MCF 10A (cell line): ENCODE data around the gene OTUD1. TPM values are rescaled to one million over a fixed set of nuclear protein-coding genes. Genes with fewer than 3 reads are reported as not detected.

Source experiments
- BruUV-seq: library from RNA; stranded (reverse); fragments of 400-500 nt; replicated peaks from 2 replicates; lab custom pipeline; 2021; lab: Mats Ljungman, UMichigan
- CTCF ChIA-PET: fragments of 300-600 bp; sonication (Branson Sonifier 250); formaldehyde crosslinking; extraction: SDS; loops from one replicate; lab custom pipeline; 2021; ENCODE audit warnings: antibody characterized with exemption, inconsistent platforms; lab: Yijun Ruan, JAX
- POLR2A ChIA-PET: fragments of 300-600, 350-650 bp; sonication (Branson Sonifier 250); formaldehyde crosslinking; extraction: SDS; loops from one replicate; lab custom pipeline; 2020; ENCODE audit warnings: antibody characterized with exemption, inconsistent platforms; lab: Yijun Ruan, JAX
- DNase-seq: peaks from one replicate; pipeline ENCODE4 v3.0.0-alpha.2; 2018; ENCODE audit not compliant: unreplicated experiment
- H3K27ac Mint-ChIP-seq: one replicate; pipeline ENCODE4 v1.8.0; 2022; ENCODE audit warnings: mild to moderate bottlenecking, low read depth, mixed read lengths; ENCODE audit not compliant: unreplicated experiment
- H3K27me3 Mint-ChIP-seq: one replicate; pipeline ENCODE4 v1.8.0; 2022; ENCODE audit warnings: mixed read lengths; ENCODE audit not compliant: insufficient read depth, unreplicated experiment
- H3K36me3 Mint-ChIP-seq: one replicate; pipeline ENCODE4 v1.8.0; 2022; ENCODE audit warnings: mild to moderate bottlenecking, moderate library complexity, mixed read lengths; ENCODE audit not compliant: insufficient read depth, unreplicated experiment
- H3K4me1 Mint-ChIP-seq: one replicate; pipeline ENCODE4 v1.8.0; 2022; ENCODE audit warnings: mixed read lengths; ENCODE audit not compliant: insufficient read depth, unreplicated experiment
- H3K4me3 Mint-ChIP-seq: one replicate; pipeline ENCODE4 v1.8.0; 2022; ENCODE audit warnings: mild to moderate bottlenecking, moderate library complexity, mixed read lengths; ENCODE audit not compliant: unreplicated experiment
- H3K9me3 Mint-ChIP-seq: one replicate; pipeline ENCODE4 v1.8.0; 2022; ENCODE audit warnings: mixed read lengths; ENCODE audit not compliant: unreplicated experiment
- intact Hi-C: fragments of 100-400 bp; cut with micrococcal nuclease; formaldehyde crosslinking; loops from 2 replicates; pipeline ENCODE4 v1.14.1; 2022
- total RNA-seq: library from RNA; stranded (reverse); gene quantifications from 2 replicates; pipeline ENCODE4 v1.2.3, GENCODE V29; 2022
- TF ChIP-seq, protein P1 (sequence below): fragments of 200-600 bp; IDR thresholded peaks from one replicate; pipeline ENCODE4 v1.8.0; 2022; ENCODE audit warnings: antibody characterized with exemption, mild to moderate bottlenecking; ENCODE audit not compliant: unreplicated experiment

The OTUD1 gene
- total RNA-seq, 1 experiment from 2014 or later, result 14.9 TPM

DNA sequence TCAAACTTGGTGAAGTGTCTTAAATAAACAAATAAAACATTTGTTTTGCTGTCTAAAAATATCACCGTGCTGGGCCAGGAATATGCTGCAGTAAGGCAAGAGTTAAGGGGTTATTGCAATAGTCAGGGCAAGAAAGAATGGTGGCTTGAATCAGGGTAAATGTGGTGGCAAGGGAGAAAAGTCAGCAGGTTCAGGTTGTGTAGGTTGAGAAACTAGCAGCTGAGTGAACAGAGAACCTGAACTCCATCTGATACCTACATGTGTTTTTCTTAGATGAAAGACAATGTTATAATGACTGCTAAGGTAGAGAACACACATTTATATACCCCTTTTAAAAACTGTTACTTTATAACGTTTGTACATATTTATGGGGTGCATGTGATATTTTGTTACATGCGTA is 28.7 kb downstream of the OTUD1 start:
- ChIA-PET POLR2A (no interaction called here), CTCF (no interaction called here)
- no TSS peak for BruUV-seq
- no peaks in the 10 kb centered on the region for H3K4me1 Mint-ChIP-seq
- TF ChIP-seq, protein P1, sequence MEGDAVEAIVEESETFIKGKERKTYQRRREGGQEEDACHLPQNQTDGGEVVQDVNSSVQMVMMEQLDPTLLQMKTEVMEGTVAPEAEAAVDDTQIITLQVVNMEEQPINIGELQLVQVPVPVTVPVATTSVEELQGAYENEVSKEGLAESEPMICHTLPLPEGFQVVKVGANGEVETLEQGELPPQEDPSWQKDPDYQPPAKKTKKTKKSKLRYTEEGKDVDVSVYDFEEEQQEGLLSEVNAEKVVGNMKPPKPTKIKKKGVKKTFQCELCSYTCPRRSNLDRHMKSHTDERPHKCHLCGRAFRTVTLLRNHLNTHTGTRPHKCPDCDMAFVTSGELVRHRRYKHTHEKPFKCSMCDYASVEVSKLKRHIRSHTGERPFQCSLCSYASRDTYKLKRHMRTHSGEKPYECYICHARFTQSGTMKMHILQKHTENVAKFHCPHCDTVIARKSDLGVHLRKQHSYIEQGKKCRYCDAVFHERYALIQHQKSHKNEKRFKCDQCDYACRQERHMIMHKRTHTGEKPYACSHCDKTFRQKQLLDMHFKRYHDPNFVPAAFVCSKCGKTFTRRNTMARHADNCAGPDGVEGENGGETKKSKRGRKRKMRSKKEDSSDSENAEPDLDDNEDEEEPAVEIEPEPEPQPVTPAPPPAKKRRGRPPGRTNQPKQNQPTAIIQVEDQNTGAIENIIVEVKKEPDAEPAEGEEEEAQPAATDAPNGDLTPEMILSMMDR, result no peak
- intact Hi-C loops, result no loop called here
- no peaks in the 10 kb centered on the region for H3K36me3 Mint-ChIP-seq
- H3K9me3 Mint-ChIP-seq, result no peaks in the 10 kb centered on the region
- H3K27ac Mint-ChIP-seq, result no peak overlapping the region
- DNase-seq, result no peak
- no peak overlapping the region for H3K4me3 Mint-ChIP-seq
- peaks cover 13% of the 10 kb centered on the region for H3K27me3 Mint-ChIP-seq

DNA sequence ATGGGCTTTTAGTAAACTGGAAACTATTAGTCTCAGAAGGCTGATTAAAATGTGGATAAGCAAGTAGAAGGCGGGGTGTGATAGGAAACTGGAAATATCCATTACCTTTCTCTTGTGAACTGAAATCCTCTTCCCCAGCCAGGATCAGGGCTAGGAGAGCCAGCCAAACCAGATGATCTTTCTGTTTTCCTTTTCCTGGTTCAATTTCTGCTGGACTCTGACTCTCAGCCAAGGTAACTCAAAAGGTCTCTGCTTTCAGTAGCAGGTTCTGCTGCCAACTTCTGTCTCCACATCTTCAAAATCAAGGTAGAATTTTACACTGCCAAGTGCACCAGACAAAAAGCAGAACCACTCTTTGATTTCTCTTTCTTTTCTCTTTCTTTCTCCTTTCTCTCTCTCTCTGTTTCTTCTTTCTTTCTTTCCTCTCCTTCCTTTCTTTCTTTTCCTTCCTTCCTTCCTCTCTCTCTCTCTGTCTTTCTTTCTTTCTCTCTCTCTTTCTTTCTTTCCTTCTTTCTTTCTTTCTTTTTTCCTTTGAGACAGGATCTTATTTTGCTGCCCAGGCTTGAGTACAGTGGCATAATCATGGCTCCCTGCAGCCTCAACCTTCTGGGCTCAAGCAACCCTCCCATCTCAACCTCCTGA is 30.8 kb downstream of the OTUD1 start:
- POLR2A ChIA-PET, result no interaction called here
- TF ChIP-seq, protein P1, result no peak
- CTCF ChIA-PET, result interaction anchor here (0.6 to 0.7 kb wide), 2 partner anchors 15 to 728 kb away, joined by 4 to 5 read pairs; no protein-coding TSS in a partner anchor
- H3K4me1 Mint-ChIP-seq, result no peaks in the 10 kb centered on the region
- no TSS peak for BruUV-seq
- no peak for DNase-seq
- no peak overlapping the region for H3K4me3 Mint-ChIP-seq
- no peaks in the 10 kb centered on the region for H3K9me3 Mint-ChIP-seq
- H3K36me3 Mint-ChIP-seq, result no peaks in the 10 kb centered on the region
- intact Hi-C loops, result no loop called here
- H3K27me3 Mint-ChIP-seq, result peaks cover 13% of the 10 kb centered on the region
- H3K27ac Mint-ChIP-seq, result no peak overlapping the region

DNA sequence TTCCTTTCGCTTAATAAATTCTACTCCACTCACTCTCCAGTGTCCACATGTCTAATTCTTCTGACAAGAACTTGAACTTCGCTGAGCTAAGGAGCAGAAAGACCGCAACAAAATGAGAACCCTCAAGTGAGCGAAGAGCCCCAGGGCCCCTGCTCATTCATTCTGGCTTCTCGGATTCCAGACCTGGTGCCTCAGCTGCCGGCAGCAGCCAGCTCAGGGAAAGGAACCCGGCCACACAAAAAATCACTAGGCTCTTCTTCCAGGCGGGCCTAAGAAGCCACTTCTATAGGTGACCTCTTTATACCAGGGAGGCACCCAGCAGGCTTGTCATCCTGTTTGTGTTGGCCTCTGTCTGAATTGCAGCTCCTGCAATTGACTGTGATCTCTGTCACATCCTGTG is 33.3 kb downstream of the OTUD1 start:
- TF ChIP-seq, protein P1, result no peak
- intact Hi-C loops, result no loop called here
- H3K9me3 Mint-ChIP-seq, result no peaks in the 10 kb centered on the region
- H3K4me3 Mint-ChIP-seq, result no peak overlapping the region
- POLR2A ChIA-PET, result no interaction called here
- CTCF ChIA-PET, result no interaction called here
- H3K27ac Mint-ChIP-seq, result no peak overlapping the region
- peaks cover 13% of the 10 kb centered on the region for H3K27me3 Mint-ChIP-seq
- no peaks in the 10 kb centered on the region for H3K36me3 Mint-ChIP-seq
- no peak for DNase-seq
- H3K4me1 Mint-ChIP-seq, result no peaks in the 10 kb centered on the region
- BruUV-seq, result no TSS peak

DNA sequence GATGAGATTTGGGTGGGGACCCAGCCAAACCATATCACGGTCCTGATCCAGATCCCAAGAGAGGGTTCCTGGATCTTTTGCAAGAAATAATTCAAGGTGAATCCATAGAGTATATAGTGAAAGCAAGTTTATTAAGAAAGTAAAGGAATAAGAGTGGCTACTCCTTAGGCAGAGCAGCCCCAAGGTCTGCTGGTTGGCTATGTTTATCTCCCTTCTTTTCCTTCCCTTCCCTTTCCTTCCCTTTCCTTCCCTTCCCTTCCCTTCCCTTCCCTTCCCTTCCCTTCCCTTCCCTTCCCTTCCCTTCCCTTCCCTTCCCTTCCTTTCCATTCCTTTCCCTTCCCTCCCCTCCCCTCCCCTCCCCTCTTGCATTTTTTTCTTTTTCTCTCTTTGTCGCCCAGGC is 35.2 kb downstream of the OTUD1 start:
- CTCF ChIA-PET, result no interaction called here
- DNase-seq, result no peak
- POLR2A ChIA-PET, result no interaction called here
- TF ChIP-seq, protein P1, result no peak
- no TSS peak for BruUV-seq
- Mint-ChIP-seq H3K36me3 (no peaks in the 10 kb centered on the region), H3K4me1 (no peaks in the 10 kb centered on the region), H3K27ac (no peak overlapping the region), H3K27me3 (peaks cover 13% of the 10 kb centered on the region), H3K9me3 (no peaks in the 10 kb centered on the region), H3K4me3 (no peak overlapping the region)
- intact Hi-C loops, result no loop called here
